22Rv1 (cell line): ENCODE measurements around the gene RAD51B.

Experiments used
- ZFX ChIP-seq: fragments of 450-650 bp; IDR thresholded peaks from 2 replicates; pipeline ENCODE4 v1.6.1; 2017; ENCODE audit warnings: antibody characterized with exemption, borderline replicate concordance
- TF ChIP-seq, protein P1 (sequence below): fragments of 450-650 bp; IDR thresholded peaks from 2 replicates; pipeline ENCODE4 v1.5.1; 2017; ENCODE audit warnings: mild to moderate bottlenecking

DNA sequence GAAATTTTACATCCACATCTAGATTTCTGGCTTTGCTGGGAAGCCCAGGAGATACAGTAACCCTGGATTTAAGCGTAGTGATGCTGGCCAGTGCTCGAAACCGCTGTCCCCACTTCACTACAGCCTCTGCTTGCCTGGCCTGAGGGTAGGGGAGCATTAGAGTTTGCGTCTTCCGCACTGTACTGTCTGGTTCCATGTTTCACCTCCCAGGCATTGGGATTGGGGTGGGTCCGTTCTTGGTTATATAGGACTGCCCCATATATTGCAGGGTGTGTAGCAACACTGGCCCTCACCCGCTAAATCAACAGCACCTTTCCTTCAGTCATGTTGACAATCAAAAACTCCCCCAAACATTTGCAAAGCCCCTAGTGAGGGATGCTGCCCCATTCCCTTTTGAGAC lies 732.5 kb downstream of the RAD51B start:
- TF ChIP-seq, protein P1, sequence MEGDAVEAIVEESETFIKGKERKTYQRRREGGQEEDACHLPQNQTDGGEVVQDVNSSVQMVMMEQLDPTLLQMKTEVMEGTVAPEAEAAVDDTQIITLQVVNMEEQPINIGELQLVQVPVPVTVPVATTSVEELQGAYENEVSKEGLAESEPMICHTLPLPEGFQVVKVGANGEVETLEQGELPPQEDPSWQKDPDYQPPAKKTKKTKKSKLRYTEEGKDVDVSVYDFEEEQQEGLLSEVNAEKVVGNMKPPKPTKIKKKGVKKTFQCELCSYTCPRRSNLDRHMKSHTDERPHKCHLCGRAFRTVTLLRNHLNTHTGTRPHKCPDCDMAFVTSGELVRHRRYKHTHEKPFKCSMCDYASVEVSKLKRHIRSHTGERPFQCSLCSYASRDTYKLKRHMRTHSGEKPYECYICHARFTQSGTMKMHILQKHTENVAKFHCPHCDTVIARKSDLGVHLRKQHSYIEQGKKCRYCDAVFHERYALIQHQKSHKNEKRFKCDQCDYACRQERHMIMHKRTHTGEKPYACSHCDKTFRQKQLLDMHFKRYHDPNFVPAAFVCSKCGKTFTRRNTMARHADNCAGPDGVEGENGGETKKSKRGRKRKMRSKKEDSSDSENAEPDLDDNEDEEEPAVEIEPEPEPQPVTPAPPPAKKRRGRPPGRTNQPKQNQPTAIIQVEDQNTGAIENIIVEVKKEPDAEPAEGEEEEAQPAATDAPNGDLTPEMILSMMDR = no peak
- no peak for TF ChIP-seq ZFX
